ENCODE results near the gene ELAPOR1.
"Not testable (repeated sequence)": the region's sequence is repeated elsewhere in the genome, so short reads cannot be mapped to it uniquely, and the experiment has no call there.

The ELAPOR1 gene

DNA sequence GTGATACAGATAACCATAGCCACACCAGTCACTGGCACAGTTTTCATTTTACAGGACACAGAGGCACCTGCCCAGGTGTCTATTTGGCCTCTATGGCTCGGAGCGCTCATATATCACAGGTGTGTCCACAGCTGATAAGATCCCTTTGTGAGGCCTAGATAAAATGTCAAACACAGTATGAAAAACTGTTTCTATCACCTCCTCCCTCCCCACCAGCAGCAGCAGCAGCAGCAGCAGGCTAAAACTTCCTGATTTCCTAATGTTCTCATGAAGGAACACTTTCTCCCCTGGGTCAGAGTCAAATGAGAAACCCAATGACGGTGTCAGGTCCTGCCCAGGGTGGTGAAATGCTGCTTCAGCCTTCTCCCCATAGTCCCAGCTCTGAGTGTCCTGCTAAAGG lies 24.4 kb downstream of the ELAPOR1 start:
- DNase-seq = no peak

DNA sequence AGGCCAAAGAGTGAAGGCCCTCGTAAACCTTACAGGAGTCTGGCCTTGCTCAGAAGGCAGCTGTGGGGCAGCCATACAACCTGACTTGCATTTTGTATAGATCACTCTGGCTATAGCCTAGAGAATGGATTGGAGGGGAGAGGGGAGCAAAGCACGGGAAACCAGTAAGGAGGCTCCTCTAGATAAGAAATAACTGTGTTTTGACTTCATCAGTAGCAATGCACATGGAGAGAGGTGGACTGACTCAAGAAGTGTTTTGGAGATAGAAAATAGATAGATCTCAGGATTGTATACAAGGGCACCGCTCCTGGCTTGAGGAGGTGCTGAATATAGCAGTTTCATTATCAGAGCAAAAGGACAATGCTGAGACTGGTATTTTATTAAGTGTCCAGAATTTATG lies 26.5 kb downstream of the ELAPOR1 start:
- DNase-seq = no peak

DNA sequence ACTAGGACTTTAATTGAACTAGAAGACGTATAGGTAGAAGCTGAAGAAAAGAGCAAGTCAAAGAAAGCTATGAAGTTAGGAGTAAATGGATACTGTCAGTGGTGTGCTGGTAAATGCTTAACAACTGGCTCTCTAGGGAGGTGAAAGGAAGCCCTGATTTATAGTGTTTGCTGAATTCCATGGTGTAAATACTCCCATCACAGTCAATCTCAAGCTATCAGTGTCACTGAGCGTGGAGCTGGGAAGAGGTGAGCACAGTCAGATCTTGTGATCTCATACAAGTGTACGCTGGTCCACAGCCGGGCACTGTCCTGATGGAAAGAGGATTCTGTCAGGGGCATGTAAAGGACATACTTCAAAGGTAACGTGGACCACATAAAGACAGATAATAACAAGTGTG lies 28.3 kb downstream of the ELAPOR1 start:
- DNase-seq = no peak

DNA sequence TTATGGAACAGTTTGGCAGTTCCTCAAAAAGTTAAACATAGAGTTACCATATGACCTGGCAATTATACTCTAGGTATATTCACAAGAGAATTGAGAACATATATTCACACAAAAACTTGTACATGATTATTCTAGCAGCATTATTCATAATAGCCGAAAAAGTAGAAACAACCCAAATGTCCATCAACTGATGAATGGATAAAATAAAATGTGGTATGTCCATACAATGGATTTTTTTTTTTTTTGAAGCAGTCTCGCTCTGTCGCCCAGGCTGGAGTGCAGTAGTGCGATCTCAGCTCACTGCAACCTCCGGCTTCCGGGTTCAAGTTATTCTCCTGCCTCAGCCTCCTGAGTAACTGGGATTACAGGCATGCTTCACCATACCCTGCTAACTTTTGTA lies 28.8 kb downstream of the ELAPOR1 start:
- DNase-seq = not testable (repeated sequence)

DNA sequence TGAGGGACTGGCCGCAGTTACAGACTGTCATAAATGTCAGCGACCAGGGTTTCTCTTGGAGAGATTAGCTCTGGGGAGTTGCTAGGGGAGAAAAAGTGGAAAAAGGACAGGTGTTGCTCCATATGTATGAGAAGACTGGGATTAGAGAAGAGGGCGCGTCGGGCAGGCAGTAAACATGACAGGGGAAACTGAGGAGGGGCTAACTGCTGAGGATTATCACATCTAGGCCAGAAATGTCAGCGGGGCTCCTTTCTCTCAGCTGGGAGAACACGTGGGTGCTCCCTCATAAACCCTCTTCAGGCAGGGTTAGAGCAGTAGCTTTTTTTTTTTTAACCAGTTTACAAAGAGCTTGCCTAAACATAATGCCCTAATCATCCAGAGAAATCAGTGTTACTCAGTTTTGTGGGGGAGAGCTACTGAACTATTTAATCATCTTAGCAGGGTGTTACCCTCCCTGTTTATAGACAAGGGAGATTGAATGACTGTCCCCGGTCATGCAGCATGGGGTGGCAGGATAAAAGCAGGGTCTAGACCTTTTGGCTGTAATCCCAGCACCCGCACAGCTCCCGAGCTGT lies 35.2 kb downstream of the ELAPOR1 start:
- no peak for DNase-seq

DNA sequence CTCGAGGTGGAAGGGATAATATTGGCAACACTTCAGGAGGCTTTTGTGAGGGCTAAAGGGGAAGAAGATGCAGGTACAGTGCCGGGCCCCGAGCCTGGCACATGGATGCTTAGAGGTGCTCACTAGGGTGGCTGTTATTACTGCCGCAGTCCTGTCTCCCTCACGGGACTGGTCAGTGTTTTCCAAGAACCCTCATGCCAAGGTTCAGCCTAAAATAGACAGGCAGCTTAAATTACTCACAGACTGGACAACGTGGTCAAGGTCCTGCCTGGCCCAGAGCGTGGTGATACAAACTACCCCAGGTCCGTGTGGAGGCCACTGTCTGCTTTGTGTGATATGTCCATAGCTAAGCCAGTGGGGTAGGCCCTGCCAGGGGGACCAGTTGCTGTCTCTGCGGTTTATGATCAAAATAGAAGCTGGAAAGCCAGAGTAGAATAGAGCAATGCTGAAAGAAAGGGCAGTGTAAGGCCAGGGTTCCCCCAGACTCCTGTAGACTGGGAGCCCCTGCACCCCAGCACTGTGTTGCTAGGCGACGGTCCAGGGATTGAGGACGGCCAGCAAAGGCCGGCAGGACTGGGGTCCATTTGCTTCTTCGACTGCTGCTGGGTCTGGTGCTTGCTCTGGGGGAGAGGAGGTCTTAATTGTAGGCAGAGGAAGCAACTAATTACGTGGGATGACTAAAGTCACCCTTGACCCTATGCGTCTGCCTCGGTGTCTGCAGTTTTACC lies 36.1 kb downstream of the ELAPOR1 start:
- no peak for DNase-seq

DNA sequence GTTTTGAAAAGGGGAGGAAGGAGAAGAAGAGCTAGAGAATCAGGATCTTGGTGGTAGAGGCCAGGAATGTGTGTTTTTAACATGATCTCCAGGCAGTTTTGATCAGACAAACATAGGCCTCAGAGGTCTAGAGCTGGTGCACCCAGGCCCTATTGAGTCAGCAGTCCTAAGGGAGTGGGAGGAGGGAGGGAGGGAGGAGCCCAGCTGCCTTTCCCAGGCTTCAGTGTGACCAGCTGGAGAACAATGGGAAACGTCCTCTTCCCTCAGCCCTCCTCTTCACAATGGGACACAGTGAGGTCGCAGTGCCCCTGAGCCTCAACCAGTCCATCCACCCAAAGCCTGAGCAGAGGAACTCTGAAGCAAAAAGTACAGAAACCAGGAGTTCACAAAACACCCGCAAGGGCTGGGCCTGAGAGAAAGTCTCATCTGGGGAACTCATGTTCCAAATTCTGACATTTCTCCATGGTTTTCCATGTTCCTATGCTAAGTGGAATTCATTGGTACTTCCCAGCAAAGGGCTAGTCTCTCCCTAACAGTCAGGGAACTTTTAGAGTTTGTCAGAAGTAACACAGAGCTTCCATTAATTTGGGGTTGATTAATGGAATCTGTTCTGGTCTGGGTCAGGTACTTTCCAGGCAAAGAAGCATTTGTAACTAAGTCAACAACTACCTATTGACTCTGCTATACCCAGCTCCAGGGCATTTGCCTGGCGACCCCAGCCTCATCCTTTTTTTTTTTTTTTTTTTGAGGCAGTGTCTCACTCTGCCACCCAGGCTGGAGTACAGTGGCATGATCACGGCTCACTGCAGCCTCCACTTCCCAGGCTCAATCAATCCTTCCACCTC lies 37.5 kb downstream of the ELAPOR1 start:
- DNase-seq = no peak

DNA sequence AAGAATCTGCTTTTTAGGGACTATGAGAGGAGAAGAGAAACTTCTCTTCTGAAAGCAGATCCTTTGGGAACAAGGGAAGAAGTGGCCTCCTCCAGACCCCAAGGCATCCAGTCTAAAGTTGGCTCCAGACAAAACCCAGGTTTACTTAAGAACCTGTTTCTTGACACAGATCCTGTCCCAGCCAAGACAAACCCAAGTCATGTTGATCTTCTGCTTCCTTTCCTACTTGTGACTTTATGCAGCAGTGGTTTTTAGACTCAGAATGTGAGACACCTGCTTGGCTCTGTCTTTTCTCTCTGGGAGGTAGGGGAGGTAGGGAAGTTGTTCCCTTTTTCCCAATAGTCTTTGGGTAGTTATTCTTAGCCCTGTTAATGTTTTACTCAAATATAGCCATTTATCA lies 38.3 kb downstream of the ELAPOR1 start:
- no peak for DNase-seq

DNA sequence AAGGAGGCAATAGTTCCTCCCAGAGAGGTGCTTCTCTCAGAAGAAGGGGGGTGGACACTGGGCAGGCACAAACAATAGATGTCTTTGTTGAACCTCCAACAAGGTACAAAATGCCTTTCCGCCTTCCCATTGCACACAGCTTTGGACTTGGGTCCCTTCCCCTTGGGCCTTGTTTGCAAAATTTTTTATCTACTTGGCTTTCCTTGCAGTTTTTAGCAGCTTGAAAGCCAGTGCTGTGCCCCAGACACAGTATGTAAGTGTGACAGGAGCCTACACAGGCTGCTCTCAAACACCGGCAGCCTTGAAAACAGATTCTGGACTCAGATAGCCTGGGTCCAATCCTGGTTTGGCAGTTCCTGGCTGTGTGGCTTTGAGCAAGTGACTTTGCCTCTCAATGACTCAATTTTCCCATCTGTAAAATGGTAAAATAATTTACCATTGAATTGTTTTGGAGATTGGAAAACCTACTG lies 43.0 kb downstream of the ELAPOR1 start:
- no peak for DNase-seq

DNA sequence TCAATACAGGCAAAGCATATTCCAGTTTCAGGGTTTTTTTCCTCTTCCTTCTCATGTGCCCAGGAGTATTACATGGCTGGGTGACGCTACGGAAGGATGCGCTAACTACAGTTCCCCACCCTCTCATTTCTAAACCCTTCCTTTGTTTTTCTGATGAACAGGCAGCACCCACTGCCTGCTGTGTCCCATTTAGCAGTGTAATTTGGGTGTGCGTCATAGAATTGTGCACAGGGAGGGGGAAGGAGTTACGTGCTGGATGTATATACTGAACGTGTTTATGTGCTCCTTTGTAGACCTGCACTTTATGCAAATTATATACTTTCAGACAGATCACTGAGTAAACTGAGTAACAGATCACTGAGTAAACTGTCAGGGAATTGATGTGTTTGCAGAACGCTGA lies 44.5 kb downstream of the ELAPOR1 start:
- DNase-seq = no peak

DNA sequence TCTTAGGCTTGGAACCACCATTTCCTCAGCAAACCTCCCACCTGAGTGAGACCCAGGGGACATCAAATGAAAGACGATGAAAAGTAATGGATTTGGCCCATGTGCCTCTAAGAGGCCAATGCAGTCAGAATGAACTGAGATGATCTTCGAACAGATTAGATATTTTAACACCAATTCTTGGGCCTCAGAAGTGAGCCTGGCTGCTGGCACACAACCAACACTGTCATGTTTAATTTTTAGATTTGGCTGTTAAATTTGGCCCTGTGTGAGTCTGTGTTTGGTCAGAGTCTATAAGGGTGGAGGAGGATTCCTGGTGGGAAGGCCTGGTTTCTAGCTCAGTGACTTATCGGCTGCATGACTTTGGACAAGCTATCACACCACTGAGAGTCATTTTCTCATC lies 45.4 kb downstream of the ELAPOR1 start:
- no peak for DNase-seq

DNA sequence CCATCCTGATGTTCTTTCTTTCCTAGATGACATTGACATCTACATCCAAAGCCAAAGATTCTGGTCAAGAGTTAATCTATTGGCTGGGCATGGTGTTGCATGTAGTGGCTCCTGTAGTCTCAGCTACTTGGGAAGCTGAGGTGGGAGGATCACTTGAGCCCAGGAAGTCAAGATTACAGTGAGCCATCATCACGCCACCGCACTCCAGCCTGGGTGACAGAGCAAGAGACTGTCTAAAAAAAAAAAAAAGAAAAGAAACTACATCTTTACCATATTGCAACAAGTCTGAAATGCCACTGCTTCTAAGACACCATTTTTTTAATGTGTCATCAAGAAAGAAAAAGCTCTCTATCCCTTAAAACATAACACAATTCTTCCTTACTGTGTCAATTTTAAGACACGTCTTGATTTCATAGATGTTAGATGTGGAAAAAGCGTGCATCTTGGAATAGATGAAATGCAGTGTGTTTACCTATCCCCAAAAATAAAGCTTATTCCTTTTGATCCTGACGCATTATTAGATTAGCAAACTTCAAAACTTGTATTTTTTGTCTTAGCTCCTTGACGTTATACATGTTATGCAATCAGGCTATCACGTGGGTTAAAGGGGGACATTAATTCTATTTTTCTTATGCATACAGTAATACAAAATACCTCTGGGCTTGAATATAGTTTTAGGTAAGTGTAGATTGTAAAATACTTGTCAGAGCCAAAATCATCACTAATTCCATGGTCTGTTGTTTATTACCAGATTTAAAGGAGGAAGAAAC lies 46.3 kb downstream of the ELAPOR1 start:
- no peak for DNase-seq

DNA sequence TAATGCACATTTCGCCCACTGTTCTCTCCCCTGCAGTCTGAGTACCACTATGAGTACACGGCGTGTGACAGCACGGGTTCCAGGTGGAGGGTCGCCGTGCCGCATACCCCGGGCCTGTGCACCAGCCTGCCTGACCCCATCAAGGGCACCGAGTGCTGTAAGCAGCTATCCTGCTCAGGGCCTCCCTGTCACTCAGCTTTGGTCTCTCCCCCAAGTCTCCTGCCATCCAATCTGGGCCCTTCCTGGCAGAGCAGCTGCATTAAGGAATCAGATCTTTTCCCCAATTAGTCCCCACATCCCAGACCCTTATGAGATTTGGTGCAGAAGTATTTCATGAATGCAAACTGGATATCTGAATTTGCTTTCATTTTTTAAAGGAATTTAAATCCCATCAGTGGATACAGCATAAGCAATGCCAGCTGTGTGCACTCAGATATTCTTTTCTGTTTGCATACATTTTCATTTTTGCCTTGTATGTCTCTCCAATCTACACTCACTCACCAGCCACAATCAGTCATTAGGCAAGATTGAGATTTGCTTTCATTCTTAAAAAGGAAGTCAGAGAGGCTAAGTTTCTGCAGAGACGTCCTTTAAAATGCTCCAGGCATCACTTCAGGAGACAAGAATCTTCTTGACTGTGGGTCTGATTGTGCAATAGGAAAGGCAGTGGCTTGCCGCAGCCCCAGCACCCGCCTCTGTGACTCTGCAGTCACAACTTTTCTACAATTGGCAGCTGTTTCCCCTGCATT lies 48.1 kb downstream of the ELAPOR1 start:
- no peak for DNase-seq

DNA sequence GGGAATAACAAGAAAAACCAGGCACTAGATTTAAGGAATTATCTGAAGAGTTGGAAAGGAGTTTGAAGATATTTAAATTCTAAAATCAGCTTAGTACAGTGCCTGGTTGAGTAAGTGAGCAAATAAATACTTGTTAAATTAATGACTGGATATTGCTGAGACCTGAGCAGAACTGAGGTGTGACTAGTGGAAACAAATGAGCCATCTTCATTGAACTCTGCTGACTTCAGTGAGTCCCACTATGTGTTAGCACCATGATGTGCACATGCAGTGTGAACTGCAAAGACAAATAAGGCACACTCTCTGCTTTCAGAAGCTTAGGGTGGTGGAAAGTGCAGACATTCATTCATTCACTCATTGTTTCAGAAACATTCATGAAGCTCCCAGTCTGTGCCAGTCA lies 48.7 kb downstream of the ELAPOR1 start:
- DNase-seq = no peak

DNA sequence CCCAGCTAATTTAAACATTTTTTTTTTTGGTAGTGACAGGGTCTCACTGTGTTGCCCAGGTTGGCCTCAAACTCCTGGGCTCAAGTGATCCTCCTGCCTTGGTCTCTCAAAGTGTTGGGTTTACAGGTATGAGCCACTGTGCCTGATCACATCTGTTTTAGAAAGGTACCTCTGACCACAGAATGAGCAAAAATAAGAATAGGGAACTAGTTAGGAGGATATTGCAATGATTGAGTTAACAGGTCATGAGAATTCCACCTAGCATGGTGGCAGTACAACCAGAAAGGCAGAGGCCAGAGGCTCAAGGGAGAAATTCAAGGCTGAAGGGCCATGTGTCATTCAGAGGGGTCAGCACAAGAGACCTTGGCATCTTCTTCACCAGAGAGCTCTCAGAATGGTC lies 49.6 kb downstream of the ELAPOR1 start:
- DNase-seq = no peak
